Testis (tissue), 3 donors: ENCODE measurements around the gene RUNDC3A. TPM values are rescaled to one million over a fixed set of nuclear protein-coding genes. Genes with fewer than 3 reads are reported as not detected.

Experiments
- DNase-seq: peaks from one replicate; pipeline ENCODE4 v3.0.0-alpha.2; 2019
- H3K27ac ChIP-seq, 2 donors: fragments of 200-600 bp; sonication (generic); one replicate each; pipeline ENCODE4 v1.5.1; 2019
- H3K27me3 ChIP-seq: fragments of 200-600 bp; sonication (generic); one replicate; pipeline ENCODE4 v1.5.1; 2019
- H3K36me3 ChIP-seq: fragments of 200-600 bp; sonication (generic); one replicate; pipeline ENCODE4 v1.5.1; 2017; ENCODE audit warnings: low read depth; ENCODE audit errors: missing control alignments
- H3K4me1 ChIP-seq: fragments of 200-600 bp; sonication (generic); one replicate; pipeline ENCODE4 v1.5.1; 2019
- H3K4me3 ChIP-seq, 2 donors: fragments of 200-600 bp; sonication (generic); one replicate each; pipeline ENCODE4 v1.5.1; 2017 to 2019
- H3K9me3 ChIP-seq: fragments of 200-600 bp; sonication (generic); one replicate; pipeline ENCODE4 v1.5.1; 2017
- POLR2A ChIP-seq: fragments of 450-650 bp; IDR thresholded peaks from one replicate; pipeline ENCODE4 v1.6.1; 2017; ENCODE audit warnings: antibody characterized with exemption, mild to moderate bottlenecking, moderate library complexity
- WGBS, 2 donors: methylation state at CpG; one replicate each; pipeline ENCODE4 v1.1.5; 2018; 5-methylcytosine and 5-hydroxymethylcytosine counted together
- intact Hi-C: fragments of 100-400 bp; cut with DNase I; formaldehyde crosslinking; loops from one replicate; pipeline ENCODE4 v1.15.1; 2023; ENCODE audit warnings: low total_unique reads
- polyA plus RNA-seq: library from polyadenylated mRNA; stranded (reverse); fragments of 350-450 nt; fragmentation: Illumina TruSeq; extraction: RNeasy Lipid Tissue Mini Kit (QIAGEN cat#74804); gene quantifications from one replicate; pipeline ENCODE4 v1.2.3, GENCODE V29; 2014; ENCODE audit warnings: low read depth, low replicate concordance; ENCODE audit not compliant: insufficient read depth
- total RNA-seq, 2 donors: library from RNA; depleted of rRNA; stranded (reverse); fragments of >200 nt; gene quantifications; one replicate each; pipeline ENCODE4 v1.2.3, GENCODE V29; 2016
- TF ChIP-seq, protein P1 (sequence below), 3 experiments: fragments of 450-650 bp in 2 of 3; fragments of 200-600 bp in 1 of 3; sonication (generic) in 1 of 3; IDR thresholded peaks; one replicate each; pipeline ENCODE4 v1.5.1; 2016 to 2019; ENCODE audit warnings: antibody characterized with exemption in 3 of 3, mild to moderate bottlenecking in 2 of 3, moderate library complexity in 1 of 3

Gene RUNDC3A
- total and polyA plus RNA-seq, 3 donors from 2014 or later: 14.6 to 53.1 (median 17.5) TPM

GRCh38 chr17:44293509-44294226 lies 14.7 kb upstream of the RUNDC3A start:
- no peaks in the 10 kb centered on the region for H3K27me3 ChIP-seq
- no peak for DNase-seq
- no peaks in the 10 kb centered on the region for H3K9me3 ChIP-seq
- WGBS, 2 donors: 95 to 96% methylated on average over 9 of the region's 9 CpGs
- H3K36me3 ChIP-seq: no peaks in the 10 kb centered on the region
- H3K4me1 ChIP-seq: no peaks in the 10 kb centered on the region
- intact Hi-C loops: no loop called here
- TF ChIP-seq, protein P1, sequence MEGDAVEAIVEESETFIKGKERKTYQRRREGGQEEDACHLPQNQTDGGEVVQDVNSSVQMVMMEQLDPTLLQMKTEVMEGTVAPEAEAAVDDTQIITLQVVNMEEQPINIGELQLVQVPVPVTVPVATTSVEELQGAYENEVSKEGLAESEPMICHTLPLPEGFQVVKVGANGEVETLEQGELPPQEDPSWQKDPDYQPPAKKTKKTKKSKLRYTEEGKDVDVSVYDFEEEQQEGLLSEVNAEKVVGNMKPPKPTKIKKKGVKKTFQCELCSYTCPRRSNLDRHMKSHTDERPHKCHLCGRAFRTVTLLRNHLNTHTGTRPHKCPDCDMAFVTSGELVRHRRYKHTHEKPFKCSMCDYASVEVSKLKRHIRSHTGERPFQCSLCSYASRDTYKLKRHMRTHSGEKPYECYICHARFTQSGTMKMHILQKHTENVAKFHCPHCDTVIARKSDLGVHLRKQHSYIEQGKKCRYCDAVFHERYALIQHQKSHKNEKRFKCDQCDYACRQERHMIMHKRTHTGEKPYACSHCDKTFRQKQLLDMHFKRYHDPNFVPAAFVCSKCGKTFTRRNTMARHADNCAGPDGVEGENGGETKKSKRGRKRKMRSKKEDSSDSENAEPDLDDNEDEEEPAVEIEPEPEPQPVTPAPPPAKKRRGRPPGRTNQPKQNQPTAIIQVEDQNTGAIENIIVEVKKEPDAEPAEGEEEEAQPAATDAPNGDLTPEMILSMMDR (IDR thresholded peaks at IDR 0.05): no peak
- no peak for TF ChIP-seq POLR2A
- H3K27ac ChIP-seq: no peak overlapping the region
- no peak overlapping the region for H3K4me3 ChIP-seq

DNA sequence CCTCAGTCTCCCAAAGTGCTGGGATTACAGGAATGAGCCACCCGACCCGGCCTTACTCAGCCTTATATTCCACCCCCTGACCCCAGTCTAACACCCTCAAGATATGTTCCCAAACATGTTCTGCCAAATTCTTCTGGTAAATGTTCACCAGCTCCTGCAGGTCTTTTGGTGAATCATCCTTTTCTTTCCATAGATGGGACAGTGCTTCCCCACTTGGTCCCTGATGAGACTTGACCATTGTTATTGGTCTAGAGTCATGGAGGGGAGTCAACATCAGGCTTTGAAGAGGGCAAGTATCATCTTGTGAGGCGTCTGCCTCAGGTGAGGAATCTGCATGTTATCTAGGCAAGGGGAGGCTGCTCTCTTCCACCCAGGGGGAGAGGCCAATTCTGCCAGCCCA lies 10.4 kb upstream of the RUNDC3A start:
- Histone ChIP-seq H3K27me3 (no peaks in the 10 kb centered on the region), H3K36me3 (no peaks in the 10 kb centered on the region), H3K4me1 (no peaks in the 10 kb centered on the region), H3K9me3 (no peaks in the 10 kb centered on the region), H3K27ac (no peak overlapping the region), H3K4me3 (no peak overlapping the region)
- 87 to 94% methylated on average over 3 of the region's 3 CpGs for WGBS, 2 donors
- intact Hi-C loops: no loop called here
- no peak for TF ChIP-seq POLR2A
- TF ChIP-seq, protein P1 (IDR thresholded peaks at IDR 0.05): no peak
- DNase-seq: no peak

GRCh38 chr17:44304651-44305050 lies 3.8 kb upstream of the RUNDC3A start:
- intact Hi-C loops: no loop called here
- no peaks in the 10 kb centered on the region for H3K36me3 ChIP-seq
- no peak for DNase-seq
- no peak overlapping the region for H3K27ac ChIP-seq
- H3K4me3 ChIP-seq: no peak overlapping the region
- H3K9me3 ChIP-seq: no peaks in the 10 kb centered on the region
- H3K27me3 ChIP-seq: no peaks in the 10 kb centered on the region
- H3K4me1 ChIP-seq: peaks cover 6% of the 10 kb centered on the region
- TF ChIP-seq, protein P1 (IDR thresholded peaks at IDR 0.05): no peak
- no peak for TF ChIP-seq POLR2A

GRCh38 chr17:44307387-44308186 lies 814 bp upstream of the RUNDC3A start:
- Histone ChIP-seq H3K4me1 (peaks cover 6% of the 10 kb centered on the region), H3K27me3 (no peaks in the 10 kb centered on the region), H3K9me3 (no peaks in the 10 kb centered on the region), H3K36me3 (no peaks in the 10 kb centered on the region), H3K4me3 (peak overlapping the region; percentile 58 to 64), H3K27ac (peak overlapping the region; percentile 68 to 89)
- intact Hi-C loops: no loop called here
- WGBS, 2 donors: 6 to 23% methylated on average over 7 to 26 of the region's 26 CpGs
- DNase-seq: peak; percentile 73
- TF ChIP-seq POLR2A: no peak
- TF ChIP-seq, protein P1 (IDR thresholded peaks at IDR 0.05): no peak
